22Rv1 (cell line): ENCODE data around the gene DLEC1.

Experiments used
- CTCF ChIP-seq: fragments of 450-650 bp; IDR thresholded peaks from 2 replicates; pipeline ENCODE4 v1.5.1; 2017; ENCODE audit warnings: mild to moderate bottlenecking
- ZFX ChIP-seq: fragments of 450-650 bp; IDR thresholded peaks from 2 replicates; pipeline ENCODE4 v1.6.1; 2017; ENCODE audit warnings: antibody characterized with exemption, borderline replicate concordance

DNA sequence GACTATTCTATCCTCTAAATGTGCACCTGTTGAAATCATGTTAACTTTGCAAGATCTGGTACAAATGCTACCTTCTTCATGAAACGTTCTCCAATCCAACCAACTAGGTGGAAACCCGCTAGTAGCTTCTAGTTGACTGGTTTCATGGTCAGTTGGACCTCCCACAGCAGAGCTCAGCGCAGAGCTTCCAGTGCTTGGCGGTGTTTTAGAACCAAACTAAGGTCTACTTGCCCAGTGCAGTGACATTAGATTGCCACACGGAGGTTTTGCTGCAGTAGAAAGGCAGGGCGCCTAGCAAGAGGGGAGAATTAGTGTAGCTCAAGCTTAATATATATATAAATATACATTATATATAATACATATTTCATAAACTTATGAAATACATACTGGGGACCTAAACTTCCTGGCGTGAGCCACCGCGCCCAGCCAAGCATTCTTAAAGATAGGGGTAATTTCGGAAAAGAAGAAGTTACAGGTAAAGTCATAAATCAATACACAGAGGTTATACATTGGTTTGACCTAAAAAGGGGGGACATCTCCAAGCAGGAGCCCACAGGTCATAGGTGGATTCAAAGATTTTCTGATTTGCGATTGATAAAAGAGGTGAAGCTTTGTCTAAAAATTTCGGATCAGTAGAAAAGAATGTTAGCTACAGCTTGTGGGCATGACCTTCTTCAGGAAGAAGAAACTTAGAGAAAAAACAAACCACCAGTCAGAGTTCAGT lies 124.3 kb downstream of the DLEC1 start:
- peak; percentile 17 for TF ChIP-seq CTCF
- no peak for TF ChIP-seq ZFX
